NB4 (cell line): Measurements from ENCODE around the gene RBPMS2.

Source experiments
- DNase-seq: peaks from one replicate; pipeline ENCODE4 v3.0.0; 2010; ENCODE audit warnings: low read depth
- H3K4me3 ChIP-seq: one replicate; pipeline ENCODE4 v1.5.1; 2011; ENCODE audit warnings: mild to moderate bottlenecking, low read depth, low read length, moderate library complexity
- CTCF ChIP-seq: IDR thresholded peaks from one replicate; pipeline ENCODE4 v1.5.1; 2012; ENCODE audit warnings: low read depth, low read length
- MAX ChIP-seq: IDR thresholded peaks from 2 replicates; pipeline ENCODE4 v1.6.1; 2011; ENCODE audit warnings: low read depth, low read length
- MYC ChIP-seq: IDR thresholded peaks from 2 replicates; pipeline ENCODE4 v1.6.1; 2011; ENCODE audit warnings: low read depth, low read length
- POLR2A ChIP-seq: IDR thresholded peaks from 2 replicates; pipeline ENCODE4 v1.6.1; 2011; ENCODE audit warnings: mild to moderate bottlenecking; ENCODE audit not compliant: insufficient read length; ENCODE audit errors: extremely low read depth

RBPMS2 gene

GRCh38 chr15:64701051-64701450 lies 74.3 kb downstream of the RBPMS2 start:
- H3K4me3 ChIP-seq: no peak overlapping the region
- TF ChIP-seq CTCF: no peak
- TF ChIP-seq MYC: no peak
- no peak for TF ChIP-seq MAX
- TF ChIP-seq POLR2A: no peak
- no peak for DNase-seq

GRCh38 chr15:64699751-64700388 lies 75.5 kb downstream of the RBPMS2 start:
- no peak for DNase-seq
- TF ChIP-seq CTCF (no peak), MAX (no peak), POLR2A (no peak), MYC (no peak)
- H3K4me3 ChIP-seq: no peak overlapping the region

- DNase-seq: no peak
- TF ChIP-seq MYC (no peak), MAX (no peak), POLR2A (no peak), CTCF (no peak)
- no peak overlapping the region for H3K4me3 ChIP-seq
Measured at GRCh38 chr15:64698823-64699222, 76.6 kb downstream of the RBPMS2 start.

GRCh38 chr15:64697911-64698369 lies 77.4 kb downstream of the RBPMS2 start:
- TF ChIP-seq POLR2A (no peak), CTCF (no peak), MAX (no peak), MYC (no peak)
- no peak overlapping the region for H3K4me3 ChIP-seq
- DNase-seq: no peak

GRCh38 chr15:64696481-64696880 lies 78.9 kb downstream of the RBPMS2 start:
- no peak for TF ChIP-seq MYC
- TF ChIP-seq POLR2A: no peak
- no peak for TF ChIP-seq MAX
- no peak for TF ChIP-seq CTCF
- H3K4me3 ChIP-seq: no peak overlapping the region
- no peak for DNase-seq
